Upper lobe of left lung (tissue), 6 donors: Measurements from ENCODE around the gene SIRPD. TPM values are rescaled to one million over a fixed set of nuclear protein-coding genes. Genes with fewer than 3 reads are reported as not detected.
"Not testable (repeated sequence)": the region's sequence is repeated elsewhere in the genome, so short reads cannot be mapped to it uniquely, and the experiment has no call there.

ENCODE experiments used
- ATAC-seq, 2 donors: fragments of 200-7000 bp; cut with Tn5 transposase; one replicate each; pipeline ENCODE4 v1.9.1; 2022; ENCODE audit warnings: mild to moderate bottlenecking in 2 of 2, moderate library complexity in 2 of 2; ENCODE audit not compliant: low FRiP score in 2 of 2
- DNase-seq, 2 donors: peaks; one replicate each; pipeline ENCODE4 v3.0.0-alpha.2; 2019 to 2020
- H3K27ac ChIP-seq, 4 donors: fragments of 200-600 bp; sonication (generic); one replicate each; pipeline ENCODE4 v1.5.1; 2016 to 2019
- H3K27me3 ChIP-seq, 4 donors: fragments of 200-600 bp; sonication (generic); one replicate each; pipeline ENCODE4 v1.5.1; 2017 to 2019
- H3K36me3 ChIP-seq, 4 donors: fragments of 200-600 bp; sonication (generic); one replicate each; pipeline ENCODE4 v1.5.1; 2016 to 2019
- H3K4me1 ChIP-seq, 4 donors: fragments of 200-600 bp; sonication (generic); one replicate each; pipeline ENCODE4 v1.5.1; 2018 to 2019
- H3K4me3 ChIP-seq, 4 donors: fragments of 200-600 bp; sonication (generic); one replicate each; pipeline ENCODE4 v1.5.1; 2017 to 2019; ENCODE audit warnings: mild to moderate bottlenecking in 2 of 4, moderate library complexity in 1 of 4
- H3K9me3 ChIP-seq, 4 donors: fragments of 200-600 bp; sonication (generic); one replicate each; pipeline ENCODE4 v1.5.1; 2018 to 2019
- EP300 ChIP-seq, 4 donors: sonication (generic); formaldehyde crosslinking; IDR thresholded peaks; one replicate each; pipeline ENCODE4 v1.5.1; 2017; ENCODE audit warnings: antibody characterized with exemption in 4 of 4, control low read depth in 2 of 4
- POLR2A ChIP-seq, 4 donors: fragments of 450-650 bp; IDR thresholded peaks; one replicate each; pipeline ENCODE4 v1.5.1; 2016 to 2017; ENCODE audit warnings: antibody characterized with exemption in 4 of 4, mild to moderate bottlenecking in 2 of 4
- POLR2AphosphoS5 ChIP-seq, 2 donors: sonication (generic); formaldehyde crosslinking; IDR thresholded peaks; one replicate each; pipeline ENCODE4 v1.5.1; 2017; ENCODE audit warnings: antibody characterized with exemption in 2 of 2
- WGBS, 2 donors: methylation state at CpG; one replicate each; pipeline ENCODE4 v1.1.5; 2017 to 2018; 5-methylcytosine and 5-hydroxymethylcytosine counted together
- total RNA-seq, 6 donors: library from RNA; depleted of rRNA in 4 of 6; stranded (reverse); fragments of >200 nt in 4 of 6; gene quantifications; one replicate each; pipeline versions ENCODE4 v1.1.0 to v1.2.1, GENCODE V29; 2016 to 2021
- TF ChIP-seq, protein P1 (sequence below), 6 experiments: fragments of 450-650 bp in 4 of 6; fragments of 200-600 bp in 2 of 6; sonication (generic) in 2 of 6; IDR thresholded peaks; one replicate each; pipeline ENCODE4 v1.5.1; 2016 to 2019; ENCODE audit warnings: antibody characterized with exemption in 6 of 6
- donor health status: DM: no; HTN: no; CAD: no; lungs with moderate emphysema.
- donor health status: DM: no; HTN: yes; CAD: no; lungs with severe emphysema.

The SIRPD gene
- total RNA-seq, 6 donors from 2014 or later: 0.69 to 2.2 (median 1.5) TPM; not detected in 2

DNA sequence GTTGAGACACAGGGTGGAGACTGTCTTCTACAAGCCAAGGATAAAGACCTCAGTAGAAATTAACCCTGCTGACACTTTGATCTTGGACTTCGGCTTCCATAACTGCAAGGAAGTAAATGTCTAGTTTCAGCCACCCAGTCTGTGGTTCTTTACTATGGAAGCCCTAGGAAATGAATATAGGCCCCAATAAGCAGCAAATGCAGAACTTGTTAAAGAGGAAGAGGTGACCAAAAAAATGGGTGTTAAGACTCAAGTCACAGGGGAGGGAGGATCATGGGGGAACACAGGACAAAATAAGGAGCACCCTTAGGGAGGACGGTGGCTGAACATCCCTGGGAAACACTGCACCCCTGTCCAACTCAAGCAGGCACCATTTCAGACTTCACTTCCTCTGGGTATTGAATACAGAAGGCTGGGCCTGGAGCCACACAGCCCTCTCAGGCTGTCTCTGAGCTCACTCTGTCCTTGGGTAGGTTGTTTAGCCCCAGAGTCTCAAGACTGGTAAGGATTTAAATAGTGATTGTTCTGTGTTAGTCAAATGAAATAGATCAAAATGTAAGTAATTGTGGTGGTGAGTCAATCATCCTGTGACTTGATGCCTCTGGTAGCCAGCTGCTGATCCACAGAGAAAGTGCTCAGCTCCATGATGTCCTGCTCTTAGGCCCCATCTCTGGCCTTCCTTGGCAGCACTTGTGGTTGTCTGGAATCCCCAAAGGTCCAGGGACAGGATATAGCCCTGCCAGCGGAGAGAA lies 30.5 kb upstream of the SIRPD start:
- no peaks in the 10 kb centered on the region for H3K9me3 ChIP-seq

DNA sequence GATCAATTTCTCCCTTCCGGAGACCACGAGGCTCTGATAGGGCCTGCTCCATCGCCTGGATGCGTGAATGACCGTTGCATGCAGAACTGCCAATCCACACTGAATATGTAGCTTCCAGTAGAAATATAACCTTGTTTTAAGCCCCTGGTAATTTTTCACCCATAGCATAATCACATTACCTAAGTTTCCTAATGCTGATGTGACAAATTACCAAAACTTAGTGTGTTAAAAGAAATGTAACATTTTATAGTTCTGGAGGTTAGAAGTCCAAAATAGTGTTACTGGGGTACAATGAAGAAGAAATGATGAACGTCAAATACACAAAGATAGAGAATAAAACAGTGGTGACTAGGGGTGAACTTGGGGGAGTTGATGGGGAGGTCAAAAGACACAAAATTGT lies 22.0 kb upstream of the SIRPD start:
- Histone ChIP-seq H3K4me3 (no peak overlapping the region), H3K27me3 (no peaks in the 10 kb centered on the region), H3K4me1 (no peaks in the 10 kb centered on the region), H3K27ac (no peak overlapping the region), H3K36me3 (no peaks in the 10 kb centered on the region), H3K9me3 (no peaks in the 10 kb centered on the region)
- 90 to 95% methylated on average over 6 of the region's 6 CpGs for WGBS, 2 donors
- DNase-seq: no peak
- ATAC-seq: no peak
- no peak for TF ChIP-seq POLR2AphosphoS5 (IDR thresholded peaks at IDR 0.05)

More for the DNA sequence above, 30.5 kb upstream of the SIRPD start:
- Histone ChIP-seq H3K4me3 (no peak overlapping the region), H3K27ac (peak overlapping the region in 2 of 4 donors; percentile 18 to 67), H3K4me1 (no peaks in the 10 kb centered on the region), H3K36me3 (no peaks in the 10 kb centered on the region), H3K27me3 (no peaks in the 10 kb centered on the region)
- no peak for DNase-seq
- TF ChIP-seq EP300 (IDR thresholded peaks at IDR 0.05) (no peak), POLR2A (IDR thresholded peaks at IDR 0.05) (no peak), POLR2AphosphoS5 (IDR thresholded peaks at IDR 0.05) (no peak)
- TF ChIP-seq, protein P1, sequence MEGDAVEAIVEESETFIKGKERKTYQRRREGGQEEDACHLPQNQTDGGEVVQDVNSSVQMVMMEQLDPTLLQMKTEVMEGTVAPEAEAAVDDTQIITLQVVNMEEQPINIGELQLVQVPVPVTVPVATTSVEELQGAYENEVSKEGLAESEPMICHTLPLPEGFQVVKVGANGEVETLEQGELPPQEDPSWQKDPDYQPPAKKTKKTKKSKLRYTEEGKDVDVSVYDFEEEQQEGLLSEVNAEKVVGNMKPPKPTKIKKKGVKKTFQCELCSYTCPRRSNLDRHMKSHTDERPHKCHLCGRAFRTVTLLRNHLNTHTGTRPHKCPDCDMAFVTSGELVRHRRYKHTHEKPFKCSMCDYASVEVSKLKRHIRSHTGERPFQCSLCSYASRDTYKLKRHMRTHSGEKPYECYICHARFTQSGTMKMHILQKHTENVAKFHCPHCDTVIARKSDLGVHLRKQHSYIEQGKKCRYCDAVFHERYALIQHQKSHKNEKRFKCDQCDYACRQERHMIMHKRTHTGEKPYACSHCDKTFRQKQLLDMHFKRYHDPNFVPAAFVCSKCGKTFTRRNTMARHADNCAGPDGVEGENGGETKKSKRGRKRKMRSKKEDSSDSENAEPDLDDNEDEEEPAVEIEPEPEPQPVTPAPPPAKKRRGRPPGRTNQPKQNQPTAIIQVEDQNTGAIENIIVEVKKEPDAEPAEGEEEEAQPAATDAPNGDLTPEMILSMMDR (IDR thresholded peaks at IDR 0.05): no peak
- no peak for ATAC-seq
- WGBS, 2 donors: 89% methylated on average over 2 of the region's 3 CpGs; no CpG with 5 or more reads in 1 of the 2 donors

- H3K4me1 ChIP-seq: no peaks in the 10 kb centered on the region
- H3K4me3 ChIP-seq: no peak overlapping the region
- WGBS, 2 donors: 90 to 93% methylated on average over 4 of the region's 4 CpGs
- TF ChIP-seq EP300 (IDR thresholded peaks at IDR 0.05): no peak
- no peak overlapping the region for H3K27ac ChIP-seq
- ATAC-seq (no peak), DNase-seq (no peak)
- no peaks in the 10 kb centered on the region for H3K9me3 ChIP-seq
- no peaks in the 10 kb centered on the region for H3K36me3 ChIP-seq
- H3K27me3 ChIP-seq: no peaks in the 10 kb centered on the region
Measured at GRCh38 chr20:1577906-1578305, 20.4 kb upstream of the SIRPD start.

GRCh38 chr20:1577313-1577712 lies 19.8 kb upstream of the SIRPD start:
- not testable (repeated sequence) for DNase-seq, H3K27me3 ChIP-seq, H3K9me3 ChIP-seq, H3K4me3 ChIP-seq, ATAC-seq, H3K4me1 ChIP-seq, H3K27ac ChIP-seq, H3K36me3 ChIP-seq
- 60% methylated on average over 2 of the region's 2 CpGs; no CpG with 5 or more reads in 1 of the 2 donors for WGBS, 2 donors

- Histone ChIP-seq H3K9me3 (no peaks in the 10 kb centered on the region), H3K27me3 (no peaks in the 10 kb centered on the region), H3K4me3 (no peak overlapping the region), H3K36me3 (no peaks in the 10 kb centered on the region), H3K27ac (peak overlapping the region in 1 of 4 donors; percentile 9), H3K4me1 (no peaks in the 10 kb centered on the region)
- DNase-seq: no peak
- no peak for TF ChIP-seq POLR2AphosphoS5 (IDR thresholded peaks at IDR 0.05)
- TF ChIP-seq POLR2A (IDR thresholded peaks at IDR 0.05): no peak
- TF ChIP-seq EP300 (IDR thresholded peaks at IDR 0.05): no peak
- TF ChIP-seq, protein P1 (IDR thresholded peaks at IDR 0.05): no peak
- ATAC-seq: no peak
- WGBS, 2 donors: 86 to 89% methylated on average over 3 of the region's 3 CpGs
Measured at GRCh38 chr20:1576641-1577040, 19.1 kb upstream of the SIRPD start.

GRCh38 chr20:1576003-1576402 lies 18.5 kb upstream of the SIRPD start:
- WGBS, 2 donors: no CpG with 5 or more reads among the region's 1 CpG
- H3K27me3 ChIP-seq, H3K4me1 ChIP-seq, ATAC-seq, H3K36me3 ChIP-seq, H3K4me3 ChIP-seq, DNase-seq, H3K9me3 ChIP-seq: not testable (repeated sequence)
- H3K27ac ChIP-seq: peak overlapping the region in 1 of 4 donors; percentile 9

GRCh38 chr20:1571583-1571982 lies 14.1 kb upstream of the SIRPD start:
- H3K27ac ChIP-seq, H3K36me3 ChIP-seq, H3K4me3 ChIP-seq, H3K27me3 ChIP-seq, H3K9me3 ChIP-seq, DNase-seq, H3K4me1 ChIP-seq: not testable (repeated sequence)
- 93 to 100% methylated on average over 1 to 8 of the region's 8 CpGs for WGBS, 2 donors
- peak in 1 of 2 donors; percentile 24 for ATAC-seq
